Measurements from ENCODE around the gene MEIS2. TPM values are rescaled to one million over a fixed set of nuclear protein-coding genes. Genes with fewer than 3 reads are reported as not detected.
A peak's percentile ranks its signal among the peaks of the same experiment; 100 is the strongest.

MEIS2 gene
- total and polyA plus RNA-seq, 2 experiments from 2014 or later = 224 to 432 TPM

DNA sequence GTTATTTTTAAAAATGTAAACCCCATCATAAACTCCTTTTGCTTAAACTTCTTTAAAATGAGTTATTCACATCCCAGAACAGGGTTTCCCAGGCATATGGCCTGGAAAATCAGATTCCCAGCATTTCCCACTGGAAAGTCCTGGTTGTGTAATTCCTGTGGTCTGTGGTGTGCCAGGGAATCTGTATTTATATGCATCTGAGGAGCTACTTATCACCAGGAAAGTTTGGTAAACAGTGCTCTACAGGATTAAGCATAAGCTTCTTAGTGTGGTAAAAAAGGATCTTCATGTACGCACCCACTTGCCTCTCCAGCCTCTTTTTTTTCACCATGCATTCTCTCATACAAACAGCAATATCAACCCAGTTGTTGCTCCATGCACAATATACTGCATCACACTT is 28.2 kb downstream of the MEIS2 start:
- H3K9me3 ChIP-seq (ENCODE audit: low read depth) = no peaks in the 10 kb centered on the region
- H3K36me3 ChIP-seq = peaks cover 75% of the 10 kb centered on the region
- TF ChIP-seq, protein P1, sequence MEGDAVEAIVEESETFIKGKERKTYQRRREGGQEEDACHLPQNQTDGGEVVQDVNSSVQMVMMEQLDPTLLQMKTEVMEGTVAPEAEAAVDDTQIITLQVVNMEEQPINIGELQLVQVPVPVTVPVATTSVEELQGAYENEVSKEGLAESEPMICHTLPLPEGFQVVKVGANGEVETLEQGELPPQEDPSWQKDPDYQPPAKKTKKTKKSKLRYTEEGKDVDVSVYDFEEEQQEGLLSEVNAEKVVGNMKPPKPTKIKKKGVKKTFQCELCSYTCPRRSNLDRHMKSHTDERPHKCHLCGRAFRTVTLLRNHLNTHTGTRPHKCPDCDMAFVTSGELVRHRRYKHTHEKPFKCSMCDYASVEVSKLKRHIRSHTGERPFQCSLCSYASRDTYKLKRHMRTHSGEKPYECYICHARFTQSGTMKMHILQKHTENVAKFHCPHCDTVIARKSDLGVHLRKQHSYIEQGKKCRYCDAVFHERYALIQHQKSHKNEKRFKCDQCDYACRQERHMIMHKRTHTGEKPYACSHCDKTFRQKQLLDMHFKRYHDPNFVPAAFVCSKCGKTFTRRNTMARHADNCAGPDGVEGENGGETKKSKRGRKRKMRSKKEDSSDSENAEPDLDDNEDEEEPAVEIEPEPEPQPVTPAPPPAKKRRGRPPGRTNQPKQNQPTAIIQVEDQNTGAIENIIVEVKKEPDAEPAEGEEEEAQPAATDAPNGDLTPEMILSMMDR (IDR thresholded peaks at IDR 0.05; ENCODE audit: low read depth, low read length) = no peak
- H3K27ac ChIP-seq = peak overlapping the region; percentile 29
- H3K4me3 ChIP-seq = no peak overlapping the region
- DNase-seq (ENCODE audit: low read depth in 1 of 2, low spot score in 1 of 2) = peak in 1 of 2 donors; percentile 65
- peaks cover 20% of the 10 kb centered on the region for H3K4me1 ChIP-seq (ENCODE audit: low read depth)
- no peaks in the 10 kb centered on the region for H3K27me3 ChIP-seq

GRCh38 chr15:37071134-37071533 is 29.2 kb downstream of the MEIS2 start:
- no peaks in the 10 kb centered on the region for H3K27me3 ChIP-seq
- no peak for DNase-seq (ENCODE audit: low read depth in 1 of 2, low spot score in 1 of 2)
- H3K27ac ChIP-seq = peak overlapping the region; percentile 25
- peaks cover 21% of the 10 kb centered on the region for H3K4me1 ChIP-seq (ENCODE audit: low read depth)
- no peak overlapping the region for H3K4me3 ChIP-seq
- H3K9me3 ChIP-seq (ENCODE audit: low read depth) = no peaks in the 10 kb centered on the region
- peaks cover 72% of the 10 kb centered on the region for H3K36me3 ChIP-seq
- TF ChIP-seq, protein P1 (IDR thresholded peaks at IDR 0.05; ENCODE audit: low read depth, low read length) = no peak

- Histone ChIP-seq H3K36me3 (peaks cover 73% of the 10 kb centered on the region), H3K27me3 (no peaks in the 10 kb centered on the region), H3K4me1 (ENCODE audit: low read depth) (peaks cover 26% of the 10 kb centered on the region), H3K4me3 (no peak overlapping the region), H3K9me3 (ENCODE audit: low read depth) (no peaks in the 10 kb centered on the region), H3K27ac (peak overlapping the region; percentile 25)
- TF ChIP-seq, protein P1 (IDR thresholded peaks at IDR 0.05; ENCODE audit: low read depth, low read length) = no peak
- DNase-seq (ENCODE audit: low read depth in 1 of 2, low spot score in 1 of 2) = no peak
Measured at GRCh38 chr15:37070686-37071085, 29.7 kb downstream of the MEIS2 start.

GRCh38 chr15:37061996-37062395 is 38.4 kb downstream of the MEIS2 start:
- Histone ChIP-seq H3K27ac (peak overlapping the region; percentile 75), H3K4me1 (ENCODE audit: low read depth) (peaks cover 42% of the 10 kb centered on the region), H3K36me3 (peaks cover 75% of the 10 kb centered on the region), H3K4me3 (no peak overlapping the region), H3K27me3 (no peaks in the 10 kb centered on the region), H3K9me3 (ENCODE audit: low read depth) (no peaks in the 10 kb centered on the region)
- TF ChIP-seq, protein P1 (IDR thresholded peaks at IDR 0.05; ENCODE audit: low read depth, low read length) = no peak
- no peak for DNase-seq (ENCODE audit: low read depth in 1 of 2, low spot score in 1 of 2)

GRCh38 chr15:37059086-37059485 is 41.3 kb downstream of the MEIS2 start:
- Histone ChIP-seq H3K9me3 (ENCODE audit: low read depth) (no peaks in the 10 kb centered on the region), H3K4me1 (ENCODE audit: low read depth) (peaks cover 39% of the 10 kb centered on the region), H3K36me3 (peaks cover 74% of the 10 kb centered on the region), H3K4me3 (no peak overlapping the region), H3K27ac (peak overlapping the region; percentile 96), H3K27me3 (no peaks in the 10 kb centered on the region)
- TF ChIP-seq, protein P1 (IDR thresholded peaks at IDR 0.05; ENCODE audit: low read depth, low read length) = no peak
- DNase-seq (ENCODE audit: low read depth in 1 of 2, low spot score in 1 of 2) = peak in 1 of 2 donors; percentile 85
